Neural progenitor cell (in vitro differentiated cells): Measurements from ENCODE around the gene MAP3K4.

Experiments used
- EZH2 ChIP-seq: fragments of 200-600 bp; sonication (generic); IDR thresholded peaks from 2 replicates; pipeline ENCODE4 v1.6.1; 2017; ENCODE audit warnings: antibody characterized with exemption, mild to moderate bottlenecking, moderate library complexity
- EZH2phosphoT487 ChIP-seq: fragments of 200-600 bp; sonication (generic); IDR thresholded peaks from 2 replicates; pipeline ENCODE4 v1.6.1; 2017; ENCODE audit warnings: antibody characterized with exemption
- TF ChIP-seq, protein P1 (sequence below): fragments of 200-600 bp; sonication (generic); IDR thresholded peaks from 2 replicates; pipeline ENCODE4 v1.5.1; 2017; ENCODE audit warnings: antibody characterized with exemption, mild to moderate bottlenecking

DNA sequence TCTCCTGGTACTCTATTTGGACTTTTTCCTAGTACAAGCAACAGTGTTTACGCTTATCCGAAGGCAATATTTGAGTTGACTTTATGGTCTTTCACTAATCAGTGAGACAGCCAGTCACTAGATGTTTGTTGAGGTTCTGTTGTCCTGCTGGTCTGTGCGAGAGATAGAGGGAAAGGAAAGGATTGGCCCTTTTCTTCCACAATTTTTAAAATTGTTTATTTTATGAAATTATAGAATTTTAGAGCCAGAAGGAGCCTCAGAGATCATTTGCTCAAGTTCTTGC lies 44.4 kb downstream of the MAP3K4 start:
- TF ChIP-seq, protein P1, sequence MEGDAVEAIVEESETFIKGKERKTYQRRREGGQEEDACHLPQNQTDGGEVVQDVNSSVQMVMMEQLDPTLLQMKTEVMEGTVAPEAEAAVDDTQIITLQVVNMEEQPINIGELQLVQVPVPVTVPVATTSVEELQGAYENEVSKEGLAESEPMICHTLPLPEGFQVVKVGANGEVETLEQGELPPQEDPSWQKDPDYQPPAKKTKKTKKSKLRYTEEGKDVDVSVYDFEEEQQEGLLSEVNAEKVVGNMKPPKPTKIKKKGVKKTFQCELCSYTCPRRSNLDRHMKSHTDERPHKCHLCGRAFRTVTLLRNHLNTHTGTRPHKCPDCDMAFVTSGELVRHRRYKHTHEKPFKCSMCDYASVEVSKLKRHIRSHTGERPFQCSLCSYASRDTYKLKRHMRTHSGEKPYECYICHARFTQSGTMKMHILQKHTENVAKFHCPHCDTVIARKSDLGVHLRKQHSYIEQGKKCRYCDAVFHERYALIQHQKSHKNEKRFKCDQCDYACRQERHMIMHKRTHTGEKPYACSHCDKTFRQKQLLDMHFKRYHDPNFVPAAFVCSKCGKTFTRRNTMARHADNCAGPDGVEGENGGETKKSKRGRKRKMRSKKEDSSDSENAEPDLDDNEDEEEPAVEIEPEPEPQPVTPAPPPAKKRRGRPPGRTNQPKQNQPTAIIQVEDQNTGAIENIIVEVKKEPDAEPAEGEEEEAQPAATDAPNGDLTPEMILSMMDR = no peak
- TF ChIP-seq EZH2phosphoT487 (no peak), EZH2 (no peak)
